ENCODE results near the gene LRCOL1. TPM values are rescaled to one million over a fixed set of nuclear protein-coding genes. Genes with fewer than 3 reads are reported as not detected.

Gene LRCOL1
- total RNA-seq, 1 donor from 2014 or later = not detected

DNA sequence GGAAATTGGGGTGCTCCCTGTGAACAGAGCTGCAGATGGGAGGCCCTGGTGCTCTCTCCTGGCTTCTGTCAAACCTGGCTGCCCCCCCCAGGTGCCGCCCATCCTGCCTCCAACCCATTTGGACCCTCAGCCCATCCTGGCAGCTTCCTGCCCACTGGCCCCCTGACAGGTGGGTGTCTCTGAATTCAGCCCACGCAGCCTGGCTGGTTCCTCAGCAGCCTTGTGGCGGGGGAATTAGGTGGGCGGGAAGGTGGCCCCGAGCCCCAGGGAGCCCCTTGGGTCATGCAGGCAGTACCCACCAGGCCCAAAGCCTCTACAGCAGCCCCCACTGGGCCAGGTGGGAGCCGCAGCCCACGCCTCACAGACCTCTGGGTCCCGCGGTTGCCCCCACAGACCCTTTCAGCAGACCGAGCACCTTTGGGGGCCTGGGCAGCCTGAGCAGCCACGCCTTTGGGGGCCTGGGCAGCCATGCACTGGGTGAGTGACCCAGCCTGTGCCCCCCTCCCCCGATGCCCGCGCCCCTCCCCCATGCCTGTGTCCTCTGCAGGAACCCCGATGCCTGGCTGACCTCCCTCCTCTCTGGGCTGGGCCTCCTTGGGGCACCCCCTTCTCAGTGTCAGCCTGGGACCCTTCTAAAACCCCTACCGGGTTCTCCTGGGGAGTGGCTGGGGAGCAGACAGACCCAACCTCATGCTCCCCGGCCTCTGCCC, 28.9 kb downstream of the LRCOL1 start:
- no peaks in the 10 kb centered on the region for H3K9me3 Mint-ChIP-seq (ENCODE audit: low read depth)

DNA sequence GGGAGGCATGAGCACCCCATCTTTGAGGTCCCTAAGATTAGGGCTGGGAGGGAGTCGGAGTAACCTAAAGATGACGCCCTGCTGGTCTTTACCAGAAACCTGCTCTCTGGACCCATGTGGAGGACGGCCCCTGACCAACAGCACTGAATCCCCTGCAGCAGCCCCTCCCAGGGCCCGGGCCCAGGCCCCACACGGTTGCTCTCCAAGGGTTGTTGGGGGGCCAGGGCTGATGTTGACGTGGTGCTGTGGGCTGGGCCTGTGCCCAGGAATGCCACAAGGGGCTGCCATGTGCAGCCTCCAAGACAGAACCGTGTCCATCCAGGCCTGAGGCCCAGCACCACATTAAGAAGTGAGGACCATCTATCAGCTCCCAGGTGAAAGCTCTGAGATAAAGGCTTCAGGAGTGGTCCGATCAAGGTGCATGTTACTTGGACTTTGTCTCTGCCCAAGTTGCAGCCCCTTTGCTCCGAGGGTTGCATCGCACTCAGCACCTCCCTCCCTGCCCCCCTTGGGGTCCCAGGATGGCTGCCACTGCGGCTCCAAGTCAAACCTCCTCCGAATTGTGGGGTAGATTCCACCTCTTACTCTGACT, 29.6 kb downstream of the LRCOL1 start:
- peaks cover 28% of the 10 kb centered on the region for H3K27me3 Mint-ChIP-seq
- no peaks in the 10 kb centered on the region for H3K9me3 Mint-ChIP-seq (ENCODE audit: low read depth)
- no peak for DNase-seq (ENCODE audit: low spot score, unreplicated experiment)
- H3K4me1 Mint-ChIP-seq (ENCODE audit: low read depth) = no peaks in the 10 kb centered on the region
- no peak overlapping the region for H3K27ac Mint-ChIP-seq
- TF ChIP-seq, protein P1, sequence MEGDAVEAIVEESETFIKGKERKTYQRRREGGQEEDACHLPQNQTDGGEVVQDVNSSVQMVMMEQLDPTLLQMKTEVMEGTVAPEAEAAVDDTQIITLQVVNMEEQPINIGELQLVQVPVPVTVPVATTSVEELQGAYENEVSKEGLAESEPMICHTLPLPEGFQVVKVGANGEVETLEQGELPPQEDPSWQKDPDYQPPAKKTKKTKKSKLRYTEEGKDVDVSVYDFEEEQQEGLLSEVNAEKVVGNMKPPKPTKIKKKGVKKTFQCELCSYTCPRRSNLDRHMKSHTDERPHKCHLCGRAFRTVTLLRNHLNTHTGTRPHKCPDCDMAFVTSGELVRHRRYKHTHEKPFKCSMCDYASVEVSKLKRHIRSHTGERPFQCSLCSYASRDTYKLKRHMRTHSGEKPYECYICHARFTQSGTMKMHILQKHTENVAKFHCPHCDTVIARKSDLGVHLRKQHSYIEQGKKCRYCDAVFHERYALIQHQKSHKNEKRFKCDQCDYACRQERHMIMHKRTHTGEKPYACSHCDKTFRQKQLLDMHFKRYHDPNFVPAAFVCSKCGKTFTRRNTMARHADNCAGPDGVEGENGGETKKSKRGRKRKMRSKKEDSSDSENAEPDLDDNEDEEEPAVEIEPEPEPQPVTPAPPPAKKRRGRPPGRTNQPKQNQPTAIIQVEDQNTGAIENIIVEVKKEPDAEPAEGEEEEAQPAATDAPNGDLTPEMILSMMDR (IDR thresholded peaks at IDR 0.05; ENCODE audit: unreplicated experiment) = no peak
- H3K36me3 Mint-ChIP-seq (ENCODE audit: insufficient read depth) = peaks cover 26% of the 10 kb centered on the region
- H3K4me3 Mint-ChIP-seq (ENCODE audit: low read depth) = no peak overlapping the region

More for the DNA sequence above, 28.9 kb downstream of the LRCOL1 start:
- H3K4me3 Mint-ChIP-seq (ENCODE audit: low read depth) = no peak overlapping the region
- TF ChIP-seq, protein P1 (IDR thresholded peaks at IDR 0.05; ENCODE audit: unreplicated experiment) = no peak
- H3K4me1 Mint-ChIP-seq (ENCODE audit: low read depth) = no peaks in the 10 kb centered on the region
- H3K27me3 Mint-ChIP-seq = peaks cover 34% of the 10 kb centered on the region
- H3K27ac Mint-ChIP-seq = no peak overlapping the region
- no peak for DNase-seq (ENCODE audit: low spot score, unreplicated experiment)
- H3K36me3 Mint-ChIP-seq (ENCODE audit: insufficient read depth) = peaks cover 25% of the 10 kb centered on the region

DNA sequence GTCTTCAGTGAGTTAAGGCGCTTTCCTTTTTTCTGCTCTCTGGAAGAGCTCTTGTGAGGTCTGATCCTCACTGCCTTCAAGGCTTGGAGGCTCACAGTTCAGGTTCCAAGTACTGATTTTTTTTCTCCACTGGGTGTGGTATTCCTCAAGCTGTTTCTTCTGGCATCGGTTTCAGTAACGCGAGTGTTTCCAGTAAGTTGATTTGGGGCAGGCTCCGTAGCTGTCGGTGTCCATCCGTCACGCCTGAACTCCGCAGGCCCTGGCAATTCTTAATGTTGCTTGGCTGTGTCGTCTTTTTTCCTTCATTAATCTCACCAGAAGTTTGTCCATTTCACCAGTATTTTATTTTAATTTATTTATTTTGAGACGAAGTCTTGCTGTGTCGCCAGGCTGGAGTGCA, 30.6 kb downstream of the LRCOL1 start:
- H3K4me3 Mint-ChIP-seq (ENCODE audit: low read depth) = no peak overlapping the region
- H3K9me3 Mint-ChIP-seq (ENCODE audit: low read depth) = no peaks in the 10 kb centered on the region
- H3K36me3 Mint-ChIP-seq (ENCODE audit: insufficient read depth) = peaks cover 33% of the 10 kb centered on the region
- no peak overlapping the region for H3K27ac Mint-ChIP-seq
- H3K4me1 Mint-ChIP-seq (ENCODE audit: low read depth) = no peaks in the 10 kb centered on the region
- no peak for DNase-seq (ENCODE audit: low spot score, unreplicated experiment)
- H3K27me3 Mint-ChIP-seq = peaks cover 24% of the 10 kb centered on the region
- TF ChIP-seq, protein P1 (IDR thresholded peaks at IDR 0.05; ENCODE audit: unreplicated experiment) = no peak

DNA sequence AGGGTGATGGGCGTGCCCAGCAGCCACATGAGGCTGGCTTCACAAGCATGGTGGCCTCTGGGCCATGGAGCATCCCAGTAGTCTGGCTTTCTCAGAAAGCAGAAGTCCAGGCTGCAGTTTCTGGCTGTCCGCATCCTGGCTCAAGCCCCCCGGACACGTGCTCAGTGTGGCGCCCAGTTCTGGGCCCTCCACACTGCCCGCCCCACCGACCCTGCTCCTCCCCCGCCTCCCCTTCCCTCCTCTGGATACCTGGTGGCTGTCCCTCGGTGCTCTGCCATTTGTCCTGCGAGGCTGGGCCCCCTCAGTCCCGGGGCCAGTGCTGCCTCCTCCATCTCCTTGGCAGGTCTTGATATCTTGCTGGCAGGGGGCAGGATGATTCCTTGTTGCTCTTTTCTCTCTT, 31.6 kb downstream of the LRCOL1 start:
- TF ChIP-seq, protein P1 (IDR thresholded peaks at IDR 0.05; ENCODE audit: unreplicated experiment) = no peak
- H3K27me3 Mint-ChIP-seq = peaks cover 22% of the 10 kb centered on the region
- peaks cover 31% of the 10 kb centered on the region for H3K36me3 Mint-ChIP-seq (ENCODE audit: insufficient read depth)
- no peak overlapping the region for H3K4me3 Mint-ChIP-seq (ENCODE audit: low read depth)
- no peak for DNase-seq (ENCODE audit: low spot score, unreplicated experiment)
- H3K4me1 Mint-ChIP-seq (ENCODE audit: low read depth) = no peaks in the 10 kb centered on the region
- no peaks in the 10 kb centered on the region for H3K9me3 Mint-ChIP-seq (ENCODE audit: low read depth)
- H3K27ac Mint-ChIP-seq = no peak overlapping the region

DNA sequence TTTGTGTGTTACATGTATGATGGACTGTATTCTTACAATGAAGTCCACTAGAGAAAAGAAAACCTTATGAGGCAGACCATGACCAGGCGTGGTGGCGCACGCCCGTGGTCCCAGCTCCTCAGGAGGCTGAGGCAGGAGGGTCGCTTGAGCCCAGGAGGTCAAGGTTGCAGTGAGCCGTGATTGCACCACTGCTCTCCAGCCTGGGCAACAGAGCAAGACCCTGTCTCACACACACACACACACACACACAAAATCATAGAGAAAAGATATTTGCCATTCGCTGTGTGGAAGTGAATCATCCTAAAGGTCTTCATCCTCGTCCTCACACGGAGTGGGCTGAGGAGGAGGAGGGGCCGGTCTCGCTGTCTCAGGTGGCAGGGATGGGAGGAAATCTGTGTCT, 32.3 kb downstream of the LRCOL1 start:
- TF ChIP-seq, protein P1 (IDR thresholded peaks at IDR 0.05; ENCODE audit: unreplicated experiment) = no peak
- Mint-ChIP-seq H3K4me1 (ENCODE audit: low read depth) (no peaks in the 10 kb centered on the region), H3K9me3 (ENCODE audit: low read depth) (no peaks in the 10 kb centered on the region), H3K27ac (no peak overlapping the region), H3K36me3 (ENCODE audit: insufficient read depth) (peaks cover 29% of the 10 kb centered on the region), H3K27me3 (peaks cover 20% of the 10 kb centered on the region), H3K4me3 (ENCODE audit: low read depth) (no peak overlapping the region)
- no peak for DNase-seq (ENCODE audit: low spot score, unreplicated experiment)

All from progenitor cell of endocrine pancreas (in vitro differentiated cells).